Osteoblast (primary cell): Measurements from ENCODE around the gene PDXDC1. TPM values are rescaled to one million over a fixed set of nuclear protein-coding genes. Genes with fewer than 3 reads are reported as not detected.
"Not testable (repeated sequence)": the region's sequence is repeated elsewhere in the genome, so short reads cannot be mapped to it uniquely, and the experiment has no call there.

Experiments
- DNase-seq: peaks from one replicate; pipeline ENCODE4 v3.0.0; 2011; ENCODE audit warnings: low spot score, mixed read lengths; ENCODE audit not compliant: insufficient read length; ENCODE audit errors: missing footprints
- H2AFZ ChIP-seq: 2 replicates; pipeline ENCODE4 v1.6.0; 2011; ENCODE audit warnings: mild to moderate bottlenecking, low read length
- H3K27ac ChIP-seq: 2 replicates; pipeline ENCODE4 v1.5.1; 2011; ENCODE audit warnings: mild to moderate bottlenecking, low read depth, low read length, moderate library complexity
- H3K27me3 ChIP-seq: 2 replicates; pipeline ENCODE4 v1.6.0; 2012; ENCODE audit warnings: mild to moderate bottlenecking, control low read depth, inconsistent platforms, low read length, moderate library complexity; ENCODE audit not compliant: insufficient read depth
- H3K36me3 ChIP-seq: 2 replicates; pipeline ENCODE4 v1.5.1; 2011; ENCODE audit warnings: mild to moderate bottlenecking, low read length, control low read depth, moderate library complexity; ENCODE audit not compliant: insufficient read depth
- H3K4me1 ChIP-seq: 2 replicates; pipeline ENCODE4 v1.5.1; 2011; ENCODE audit warnings: mild to moderate bottlenecking, low read length, control low read depth, moderate library complexity; ENCODE audit not compliant: insufficient read depth
- H3K4me2 ChIP-seq: 2 replicates; pipeline ENCODE4 v1.6.0; 2011; ENCODE audit warnings: mild to moderate bottlenecking, low read length; ENCODE audit not compliant: insufficient read depth
- H3K4me3 ChIP-seq: fragments of 200-600 bp; sonication (generic); 3 replicates; pipeline ENCODE4 v1.5.1; 2012; ENCODE audit warnings: mild to moderate bottlenecking, low read length, inconsistent platforms; ENCODE audit not compliant: insufficient read depth
- H3K79me2 ChIP-seq: 2 replicates; pipeline ENCODE4 v1.6.0; 2012; ENCODE audit warnings: mild to moderate bottlenecking, low read length, control low read depth, inconsistent platforms; ENCODE audit not compliant: insufficient read depth
- H3K9me3 ChIP-seq: 2 replicates; pipeline ENCODE4 v1.5.1; 2011; ENCODE audit warnings: low read depth, low read length, control low read depth
- H4K20me1 ChIP-seq: 2 replicates; pipeline ENCODE4 v1.6.0; 2012; ENCODE audit warnings: mild to moderate bottlenecking, low read length, control low read depth; ENCODE audit not compliant: insufficient read depth
- small RNA-seq: library from RNA; depleted of rRNA; stranded (forward); fragments of <200 nt; gene quantifications from one replicate; pipeline ENCODE3, GENCODE V24; 2012
- total RNA-seq: library from RNA; depleted of rRNA; stranded (reverse); fragments of >200 nt; gene quantifications from 2 replicates; pipeline ENCODE4 v1.2.3, GENCODE V29; 2012

Gene PDXDC1
- total RNA-seq, 1 donor = 82.5 TPM

GRCh38 chr16:15166177-15166576, 191.4 kb downstream of the PDXDC1 start:
- H3K4me1 ChIP-seq, H3K4me3 ChIP-seq, H3K27ac ChIP-seq, H3K36me3 ChIP-seq, H2AFZ ChIP-seq, H3K27me3 ChIP-seq, H3K4me2 ChIP-seq, DNase-seq, H4K20me1 ChIP-seq, H3K9me3 ChIP-seq, H3K79me2 ChIP-seq: not testable (repeated sequence)

GRCh38 chr16:15168303-15168702, 193.5 kb downstream of the PDXDC1 start:
- not testable (repeated sequence) for H2AFZ ChIP-seq, H3K9me3 ChIP-seq, H3K4me1 ChIP-seq, DNase-seq, H3K36me3 ChIP-seq, H3K27ac ChIP-seq, H3K27me3 ChIP-seq, H3K4me2 ChIP-seq, H4K20me1 ChIP-seq, H3K79me2 ChIP-seq, H3K4me3 ChIP-seq

- not testable (repeated sequence) for H3K79me2 ChIP-seq, H3K27me3 ChIP-seq, H3K4me1 ChIP-seq, H3K27ac ChIP-seq, H4K20me1 ChIP-seq, H3K9me3 ChIP-seq, H3K4me3 ChIP-seq, H2AFZ ChIP-seq, H3K4me2 ChIP-seq, DNase-seq, H3K36me3 ChIP-seq
Observed at GRCh38 chr16:15168953-15169652, 194.3 kb downstream of the PDXDC1 start.

- not testable (repeated sequence) for H3K79me2 ChIP-seq, H3K27ac ChIP-seq, H3K4me3 ChIP-seq, H2AFZ ChIP-seq, H4K20me1 ChIP-seq, H3K27me3 ChIP-seq, H3K36me3 ChIP-seq, H3K9me3 ChIP-seq, DNase-seq, H3K4me1 ChIP-seq, H3K4me2 ChIP-seq
Observed at GRCh38 chr16:15179909-15180308, 205.1 kb downstream of the PDXDC1 start.

- not testable (repeated sequence) for H3K4me1 ChIP-seq, H3K9me3 ChIP-seq, H3K79me2 ChIP-seq, H3K27me3 ChIP-seq, H4K20me1 ChIP-seq, H3K4me3 ChIP-seq, H3K36me3 ChIP-seq, H2AFZ ChIP-seq, H3K27ac ChIP-seq, DNase-seq, H3K4me2 ChIP-seq
Observed at GRCh38 chr16:15180946-15181345, 206.1 kb downstream of the PDXDC1 start.

GRCh38 chr16:15184000-15184399, 209.2 kb downstream of the PDXDC1 start:
- H3K4me1 ChIP-seq, H2AFZ ChIP-seq, H4K20me1 ChIP-seq, H3K27ac ChIP-seq, DNase-seq, H3K4me3 ChIP-seq, H3K9me3 ChIP-seq, H3K79me2 ChIP-seq, H3K4me2 ChIP-seq, H3K27me3 ChIP-seq, H3K36me3 ChIP-seq: not testable (repeated sequence)

Small RNA genes lying within 50 kb of the gene (small RNA-seq; reads per million reads assigned to genes)
- gene AC138932.4 (not detected), gene MIR1972-1 (not detected), gene MIR3180-4 (not detected), gene MIR6511A1 (not detected), gene MIR6770-1 (not detected), gene RF00019 (not detected)

Other genes with a start within 250 kb of the PDXDC1 start
- gene NPIPA2, start 232.5 kb upstream of the PDXDC1 start, total RNA-seq = 0.72 TPM in 1 of 2 replicates, not detected in the other
- 74.9 and 81.9 TPM in 2 replicates for gene NOMO1, start 141.3 kb upstream of the PDXDC1 start, total RNA-seq
- gene NPIPA1, start 37.6 kb upstream of the PDXDC1 start, total RNA-seq = 52.1 and 56.9 TPM in 2 replicates
- 59.7 and 75.7 TPM in 2 replicates for gene NTAN1, start 81.0 kb downstream of the PDXDC1 start, total RNA-seq
- 23.0 and 29.3 TPM in 2 replicates for gene RRN3, start 119.2 kb downstream of the PDXDC1 start, total RNA-seq